BE2C (cell line): ENCODE measurements around the gene DYSF.

Source experiments
- DNase-seq: peaks from one replicate; pipeline ENCODE4 v3.0.0-alpha.2; 2020
- H3K27me3 ChIP-seq: fragments of 250-450 bp; sonication (Bioruptor Pico); 2 replicates; pipeline ENCODE4 v1.5.1; 2020; ENCODE audit warnings: mild to moderate bottlenecking
- H3K36me3 ChIP-seq: fragments of 250-450 bp; sonication (Bioruptor Pico); 2 replicates; pipeline ENCODE4 v1.5.1; 2020; ENCODE audit warnings: mild to moderate bottlenecking
- H3K4me1 ChIP-seq: fragments of 250-450 bp; sonication (Bioruptor Pico); 2 replicates; pipeline ENCODE4 v1.5.1; 2020
- H3K4me3 ChIP-seq: 2 replicates; pipeline ENCODE4 v1.5.1; 2011; ENCODE audit warnings: low read depth, low read length
- H3K9me3 ChIP-seq: fragments of 250-450 bp; sonication (Bioruptor Pico); 2 replicates; pipeline ENCODE4 v1.5.1; 2020
- TF ChIP-seq, protein P1 (sequence below): IDR thresholded peaks from 2 replicates; pipeline ENCODE4 v1.5.1; 2012; ENCODE audit warnings: mild to moderate bottlenecking, low read depth, low read length

The DYSF gene

DNA sequence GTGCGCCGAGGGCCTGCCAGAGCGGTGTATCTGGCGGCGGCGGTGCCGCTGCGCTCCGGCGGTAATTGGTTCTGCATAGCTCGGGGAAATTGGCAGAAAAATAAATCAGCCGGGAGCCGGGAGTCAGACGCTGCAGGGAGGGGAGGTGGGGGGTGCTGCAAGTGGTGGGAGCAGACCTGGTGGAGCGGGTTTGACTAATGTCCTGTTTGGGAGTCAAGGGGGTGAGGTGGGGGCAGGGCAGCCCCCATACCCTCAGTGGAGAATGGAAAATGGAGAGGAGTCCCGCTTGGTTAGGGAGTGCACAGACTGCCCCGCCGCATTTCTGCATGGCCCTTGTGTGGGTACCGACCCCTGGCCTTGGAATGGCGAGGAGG, 107.3 kb downstream of the DYSF start:
- TF ChIP-seq, protein P1, sequence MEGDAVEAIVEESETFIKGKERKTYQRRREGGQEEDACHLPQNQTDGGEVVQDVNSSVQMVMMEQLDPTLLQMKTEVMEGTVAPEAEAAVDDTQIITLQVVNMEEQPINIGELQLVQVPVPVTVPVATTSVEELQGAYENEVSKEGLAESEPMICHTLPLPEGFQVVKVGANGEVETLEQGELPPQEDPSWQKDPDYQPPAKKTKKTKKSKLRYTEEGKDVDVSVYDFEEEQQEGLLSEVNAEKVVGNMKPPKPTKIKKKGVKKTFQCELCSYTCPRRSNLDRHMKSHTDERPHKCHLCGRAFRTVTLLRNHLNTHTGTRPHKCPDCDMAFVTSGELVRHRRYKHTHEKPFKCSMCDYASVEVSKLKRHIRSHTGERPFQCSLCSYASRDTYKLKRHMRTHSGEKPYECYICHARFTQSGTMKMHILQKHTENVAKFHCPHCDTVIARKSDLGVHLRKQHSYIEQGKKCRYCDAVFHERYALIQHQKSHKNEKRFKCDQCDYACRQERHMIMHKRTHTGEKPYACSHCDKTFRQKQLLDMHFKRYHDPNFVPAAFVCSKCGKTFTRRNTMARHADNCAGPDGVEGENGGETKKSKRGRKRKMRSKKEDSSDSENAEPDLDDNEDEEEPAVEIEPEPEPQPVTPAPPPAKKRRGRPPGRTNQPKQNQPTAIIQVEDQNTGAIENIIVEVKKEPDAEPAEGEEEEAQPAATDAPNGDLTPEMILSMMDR = no peak
- Histone ChIP-seq H3K27me3 (no peaks in the 10 kb centered on the region), H3K4me1 (no peaks in the 10 kb centered on the region), H3K4me3 (peak overlapping the region; percentile 29), H3K36me3 (no peaks in the 10 kb centered on the region), H3K9me3 (no peaks in the 10 kb centered on the region)
- peak; percentile 42 for DNase-seq

DNA sequence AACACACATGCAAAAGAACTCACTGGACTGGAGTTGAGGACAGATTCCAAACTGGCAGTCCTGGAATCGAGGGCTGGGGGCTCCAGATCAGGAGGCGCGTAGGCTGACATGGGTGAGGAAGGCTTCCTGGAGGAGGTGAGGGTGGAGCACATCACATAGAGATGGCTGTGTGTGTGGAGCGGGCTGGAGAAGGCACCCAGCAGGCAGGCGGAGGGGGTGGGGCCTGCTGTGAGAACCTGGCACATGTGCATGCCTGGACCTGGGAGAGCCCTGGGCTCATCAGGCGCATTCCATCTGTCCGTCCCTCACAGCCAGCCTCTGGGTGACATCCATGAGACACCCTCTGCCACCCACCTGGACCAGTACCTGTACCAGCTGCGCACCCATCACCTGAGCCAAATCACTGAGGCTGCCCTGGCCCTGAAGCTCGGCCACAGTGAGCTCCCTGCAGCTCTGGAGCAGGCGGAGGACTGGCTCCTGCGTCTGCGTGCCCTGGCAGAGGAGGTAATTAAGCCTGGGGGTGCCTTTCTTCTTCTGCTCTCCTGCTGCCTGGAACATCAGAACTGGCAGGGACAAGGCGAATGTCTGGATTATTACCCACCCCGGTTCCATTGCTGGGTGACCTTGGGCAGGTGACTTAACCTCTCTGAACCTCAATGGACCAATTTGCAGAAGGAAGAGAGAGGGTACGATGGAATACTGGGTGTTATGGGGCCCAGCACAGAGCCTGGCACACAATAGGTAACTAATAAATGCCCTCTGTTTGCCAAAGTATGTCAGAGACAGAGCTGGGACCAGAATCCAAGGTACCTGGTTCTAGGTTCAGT, 108.3 kb downstream of the DYSF start:
- no peaks in the 10 kb centered on the region for H3K9me3 ChIP-seq
- no peak for DNase-seq
- TF ChIP-seq, protein P1 = no peak
- no peaks in the 10 kb centered on the region for H3K4me1 ChIP-seq
- H3K36me3 ChIP-seq = no peaks in the 10 kb centered on the region
- H3K27me3 ChIP-seq = no peaks in the 10 kb centered on the region
- no peak overlapping the region for H3K4me3 ChIP-seq

DNA sequence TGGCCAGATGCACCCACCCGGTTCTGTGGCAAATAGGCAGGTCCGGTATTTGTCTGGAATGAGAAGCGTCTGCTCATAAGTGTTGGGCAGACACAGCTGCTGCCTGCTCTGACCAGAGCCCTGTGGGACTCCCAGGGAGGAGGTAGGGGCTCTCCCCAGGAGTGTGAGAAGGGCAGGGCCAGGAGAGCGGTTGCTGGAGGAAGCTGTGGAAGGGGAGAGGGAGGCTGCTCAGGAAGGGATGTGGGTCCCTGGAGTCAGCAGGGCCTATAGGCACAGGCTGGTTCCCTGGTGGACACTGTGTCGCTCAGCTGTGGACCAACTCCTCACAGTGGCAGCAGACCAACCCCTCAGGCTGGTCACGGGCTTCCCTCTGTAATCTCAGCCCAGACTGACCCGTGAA, 109.2 kb downstream of the DYSF start:
- Histone ChIP-seq H3K4me3 (no peak overlapping the region), H3K4me1 (no peaks in the 10 kb centered on the region), H3K36me3 (no peaks in the 10 kb centered on the region), H3K9me3 (no peaks in the 10 kb centered on the region), H3K27me3 (no peaks in the 10 kb centered on the region)
- no peak for DNase-seq
- TF ChIP-seq, protein P1 = no peak

DNA sequence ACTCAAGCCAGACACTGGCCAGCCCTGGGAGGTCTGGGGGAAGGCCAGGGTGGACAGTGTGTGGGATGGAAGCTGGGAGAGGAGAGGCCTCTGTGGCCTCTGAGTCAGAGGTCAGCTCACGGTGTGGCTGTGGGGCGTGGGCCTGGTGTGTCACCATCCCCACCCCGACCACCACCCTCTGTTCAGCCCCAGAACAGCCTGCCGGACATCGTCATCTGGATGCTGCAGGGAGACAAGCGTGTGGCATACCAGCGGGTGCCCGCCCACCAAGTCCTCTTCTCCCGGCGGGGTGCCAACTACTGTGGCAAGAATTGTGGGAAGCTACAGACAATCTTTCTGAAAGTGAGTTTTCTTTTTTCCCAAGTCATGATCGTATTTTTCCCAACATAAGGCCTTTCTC, 110.5 kb downstream of the DYSF start:
- H3K36me3 ChIP-seq = no peaks in the 10 kb centered on the region

DNA sequence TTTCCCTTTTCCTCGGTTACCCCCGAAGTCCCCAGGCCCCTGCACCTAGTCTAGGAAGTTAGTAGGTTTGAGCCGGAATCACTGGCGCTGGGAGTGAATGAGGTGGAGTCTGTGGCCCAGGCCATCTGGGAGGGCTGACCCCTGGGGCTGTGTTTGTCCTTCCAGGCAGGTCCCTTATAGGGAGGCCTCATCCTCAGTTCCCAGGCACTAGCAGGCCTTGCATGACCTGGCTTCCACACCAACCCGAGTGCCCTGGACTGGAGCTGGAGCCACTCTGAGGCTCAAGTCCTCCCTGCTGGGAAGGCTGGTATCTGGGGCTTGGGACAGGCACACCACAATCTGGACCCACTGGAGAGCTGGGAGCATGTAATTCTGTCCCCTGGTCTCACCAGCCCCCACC, 111.0 kb downstream of the DYSF start:
- no peaks in the 10 kb centered on the region for H3K36me3 ChIP-seq
- H3K9me3 ChIP-seq = no peaks in the 10 kb centered on the region
- no peaks in the 10 kb centered on the region for H3K4me1 ChIP-seq
- TF ChIP-seq, protein P1 = no peak
- no peak overlapping the region for H3K4me3 ChIP-seq
- H3K27me3 ChIP-seq = no peaks in the 10 kb centered on the region
- DNase-seq = no peak

More for the DNA sequence above, 110.5 kb downstream of the DYSF start:
- no peaks in the 10 kb centered on the region for H3K27me3 ChIP-seq
- H3K4me1 ChIP-seq = no peaks in the 10 kb centered on the region
- TF ChIP-seq, protein P1 = no peak
- DNase-seq = no peak
- H3K9me3 ChIP-seq = no peaks in the 10 kb centered on the region
- H3K4me3 ChIP-seq = no peak overlapping the region

DNA sequence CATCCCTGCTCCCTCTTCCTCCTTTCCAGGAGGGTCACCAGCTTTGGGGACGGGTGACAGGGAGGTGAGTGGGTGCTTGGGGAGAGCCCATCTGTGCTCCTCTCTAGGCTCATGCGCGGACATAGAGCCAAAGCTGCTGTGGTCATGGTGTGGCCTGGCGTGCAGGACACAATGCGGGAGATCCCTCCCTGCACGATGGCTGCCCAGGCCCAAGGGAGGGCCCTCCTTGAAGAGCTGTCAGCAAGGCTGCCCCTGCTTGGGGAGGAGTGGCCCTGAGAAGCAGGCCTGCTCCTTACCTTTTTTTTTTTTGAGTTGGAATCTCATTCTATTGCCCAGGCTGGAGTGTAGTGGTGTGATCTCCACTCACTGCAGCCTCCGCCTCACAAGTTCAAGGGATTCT, 111.4 kb downstream of the DYSF start:
- no peaks in the 10 kb centered on the region for H3K4me1 ChIP-seq

More for the DNA sequence above, 111.4 kb downstream of the DYSF start:
- TF ChIP-seq, protein P1 = no peak
- DNase-seq = no peak
- H3K36me3 ChIP-seq = no peaks in the 10 kb centered on the region
- H3K9me3 ChIP-seq = no peaks in the 10 kb centered on the region
- H3K27me3 ChIP-seq = no peaks in the 10 kb centered on the region
- no peak overlapping the region for H3K4me3 ChIP-seq
